GM23338 (cell line): ENCODE results near the gene FMN1. TPM values are rescaled to one million over a fixed set of nuclear protein-coding genes. Genes with fewer than 3 reads are reported as not detected.

Source experiments
- ATAC-seq: fragments of 200-7000 bp; cut with Tn5 transposase; 3 replicates; pipeline ENCODE4 v1.9.1; 2020
- DNase-seq: peaks from one replicate; pipeline ENCODE4 v3.0.0-alpha.2; 2015; ENCODE audit warnings: low spot score
- H2AFZ ChIP-seq: fragments of 200-600 bp; sonication (generic); 2 replicates; pipeline ENCODE4 v1.8.0; 2016; ENCODE audit warnings: antibody characterized with exemption, mild to moderate bottlenecking, moderate library complexity
- H3F3A ChIP-seq: fragments of 200-600 bp; sonication (generic); replicated peaks from 2 replicates; pipeline ENCODE4 v1.8.0; 2017; ENCODE audit warnings: antibody characterized with exemption, mixed run types, low read depth
- H3K27ac ChIP-seq: fragments of 200-600 bp; sonication (generic); 2 replicates; pipeline ENCODE4 v1.6.1; 2016; ENCODE audit warnings: low read depth
- H3K27me3 ChIP-seq: fragments of 200-600 bp; sonication (generic); 2 replicates; pipeline ENCODE4 v1.8.0; 2016; ENCODE audit warnings: mild to moderate bottlenecking, mixed run types, moderate library complexity; ENCODE audit not compliant: insufficient read depth
- H3K36me3 ChIP-seq: fragments of 200-600 bp; sonication (generic); 2 replicates; pipeline ENCODE4 v1.8.0; 2016; ENCODE audit warnings: mild to moderate bottlenecking; ENCODE audit not compliant: insufficient read depth
- H3K4me1 ChIP-seq: fragments of 200-600 bp; sonication (generic); 2 replicates; pipeline ENCODE4 v1.8.0; 2016; ENCODE audit warnings: mild to moderate bottlenecking, moderate library complexity; ENCODE audit not compliant: insufficient read depth
- H3K4me2 ChIP-seq: fragments of 200-600 bp; sonication (generic); 2 replicates; pipeline ENCODE4 v1.7.1; 2017; ENCODE audit warnings: mixed run types
- H3K4me3 ChIP-seq: fragments of 200-600 bp; sonication (generic); 2 replicates; pipeline ENCODE4 v1.6.1; 2016; ENCODE audit warnings: mixed run types
- H3K79me2 ChIP-seq: fragments of 200-600 bp; sonication (generic); replicated peaks from 2 replicates; pipeline ENCODE4 v1.8.0; 2017; ENCODE audit warnings: mild to moderate bottlenecking; ENCODE audit not compliant: insufficient read depth
- H3K9me2 ChIP-seq: fragments of 200-600 bp; sonication (generic); 2 replicates; pipeline ENCODE4 v1.8.0; 2017; ENCODE audit not compliant: insufficient read depth
- H4K20me1 ChIP-seq: fragments of 200-600 bp; sonication (generic); replicated peaks from 2 replicates; pipeline ENCODE4 v1.8.0; 2017; ENCODE audit warnings: mild to moderate bottlenecking; ENCODE audit not compliant: insufficient read depth
- H3K27ac Mint-ChIP-seq: 2 replicates; pipeline ENCODE4 v1.8.0; 2020; ENCODE audit warnings: inconsistent platforms, mild to moderate bottlenecking, moderate library complexity, mixed read lengths
- H3K27me3 Mint-ChIP-seq: 3 replicates; pipeline ENCODE4 v1.8.0; 2022; ENCODE audit warnings: low read depth, mild to moderate bottlenecking, moderate library complexity, mixed read lengths, inconsistent platforms; ENCODE audit not compliant: insufficient read depth, poor library complexity
- H3K36me3 Mint-ChIP-seq: 3 replicates; pipeline ENCODE4 v1.8.0; 2021; ENCODE audit warnings: low read depth, mild to moderate bottlenecking, inconsistent platforms, moderate library complexity, mixed read lengths
- H3K4me1 Mint-ChIP-seq: 3 replicates; pipeline ENCODE4 v1.8.0; 2020; ENCODE audit warnings: mild to moderate bottlenecking, inconsistent platforms, mixed read lengths
- H3K4me3 Mint-ChIP-seq: 3 replicates; pipeline ENCODE4 v1.8.0; 2021; ENCODE audit warnings: moderate library complexity, mild to moderate bottlenecking, inconsistent platforms, mixed read lengths
- H3K9me3 Mint-ChIP-seq: 3 replicates; pipeline ENCODE4 v1.8.0; 2020; ENCODE audit warnings: moderate library complexity, mild to moderate bottlenecking, inconsistent platforms, mixed read lengths
- CREB1 ChIP-seq: fragments of 250-450 bp; sonication (Bioruptor Pico); IDR thresholded peaks from 2 replicates; pipeline ENCODE4 v1.5.0; 2020; ENCODE audit warnings: low read depth, mild to moderate bottlenecking, moderate library complexity
- EZH2 ChIP-seq: fragments of 200-600 bp; sonication (generic); IDR thresholded peaks from one replicate; pipeline ENCODE4 v1.8.0; 2017; ENCODE audit warnings: antibody characterized with exemption, mild to moderate bottlenecking, low read depth; ENCODE audit not compliant: unreplicated experiment
- EZH2phosphoT487 ChIP-seq: fragments of 200-600 bp; sonication (generic); IDR thresholded peaks from one replicate; pipeline ENCODE4 v1.8.1; 2018; ENCODE audit warnings: antibody characterized with exemption; ENCODE audit not compliant: unreplicated experiment
- JUNB ChIP-seq: IDR thresholded peaks from one replicate; pipeline ENCODE4 v1.6.1; 2016; ENCODE audit warnings: antibody characterized with exemption; ENCODE audit not compliant: unreplicated experiment
- NANOG ChIP-seq: IDR thresholded peaks from 2 replicates; pipeline ENCODE4 v1.6.1; 2016; ENCODE audit warnings: antibody characterized with exemption, borderline replicate concordance
- POLR2AphosphoS5 ChIP-seq: IDR thresholded peaks from 2 replicates; pipeline ENCODE4 v1.6.1; 2016; ENCODE audit warnings: antibody characterized with exemption, low read depth
- STAT1 ChIP-seq: IDR thresholded peaks from one replicate; pipeline ENCODE4 v1.6.1; 2016; ENCODE audit warnings: antibody characterized with exemption; ENCODE audit not compliant: unreplicated experiment
- ZNF114 ChIP-seq: fragments of 250-450 bp; sonication (Bioruptor Pico); IDR thresholded peaks from 2 replicates; pipeline ENCODE4 v1.5.0; 2020; ENCODE audit warnings: mild to moderate bottlenecking, moderate library complexity
- ZNF331 ChIP-seq: fragments of 250-450 bp; sonication (Bioruptor Pico); IDR thresholded peaks from 2 replicates; pipeline ENCODE4 v1.5.0; 2020; ENCODE audit warnings: low read depth, mild to moderate bottlenecking, moderate library complexity
- polyA plus RNA-seq: library from polyadenylated mRNA; unstranded; fragments of >200 nt; fragmentation: Nextera tagmentation; extraction: Ambion mirVana; gene quantifications from 2 replicates; pipeline ENCODE4 v1.2.1, GENCODE V29; 2016
- total RNA-seq: library from RNA; depleted of rRNA; stranded (reverse); fragments of >200 nt; shearing (Covaris generic); gene quantifications from 2 replicates; pipeline ENCODE4 v1.2.3, GENCODE V29; 2014
- TF ChIP-seq, protein P1 (sequence below), 2 experiments: fragments of 200-600 bp in 1 of 2; sonication (generic) in 1 of 2; conservative IDR thresholded peaks; 2 replicates each; pipeline versions ENCODE4 v1.5.1 to v1.6.1; 2016 to 2017; ENCODE audit warnings: antibody characterized with exemption in 2 of 2, low read depth in 2 of 2, mild to moderate bottlenecking in 2 of 2, moderate library complexity in 1 of 2
- TF ChIP-seq, protein P2 (sequence below): IDR thresholded peaks from one replicate; pipeline ENCODE4 v1.6.1; 2018; ENCODE audit warnings: antibody characterized with exemption; ENCODE audit not compliant: unreplicated experiment
- TF ChIP-seq, protein P3 (sequence below): fragments of 250-450 bp; sonication (Bioruptor Pico); IDR thresholded peaks from 2 replicates; pipeline ENCODE4 v1.5.0; 2020; ENCODE audit warnings: mild to moderate bottlenecking, moderate library complexity
- TF ChIP-seq, protein P4 (sequence below): IDR thresholded peaks from 2 replicates; pipeline ENCODE4 v1.6.1; 2016; ENCODE audit warnings: antibody characterized with exemption

The FMN1 gene
- total and polyA plus RNA-seq, 2 experiments from 2014 or later, result 1.2 to 1.6 TPM

DNA sequence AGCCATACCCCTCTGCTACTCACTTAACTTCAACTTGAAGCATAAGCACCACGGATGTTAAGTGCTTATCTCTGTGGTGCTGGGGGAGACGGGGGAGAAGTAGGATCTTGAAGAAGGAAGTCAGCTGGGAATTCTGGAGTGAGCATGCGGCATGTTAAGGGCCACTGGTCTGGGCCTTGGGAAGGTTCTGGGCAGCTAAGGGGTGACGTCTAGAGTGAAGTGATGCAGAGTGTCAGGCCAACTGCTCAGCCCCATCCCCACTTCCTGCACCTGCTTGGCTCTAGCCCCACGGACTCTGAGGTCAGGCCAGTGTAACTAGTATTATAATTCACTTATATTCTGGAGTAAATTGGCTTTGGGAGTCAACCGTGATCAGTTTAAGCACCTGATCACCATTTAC is 228.6 kb downstream of the FMN1 start:
- Histone ChIP-seq H4K20me1 (no peaks in the 10 kb centered on the region), H3K4me1 (peaks cover 8% of the 10 kb centered on the region; the same call in 1 of the 2 replicates), H3K4me3 (no peak overlapping the region), H3K79me2 (no peaks in the 10 kb centered on the region), H3K9me2 (peaks cover 4% of the 10 kb centered on the region; the same call in 1 of the 2 replicates), H3F3A (no peaks in the 10 kb centered on the region), H3K4me2 (no peak overlapping the region), H3K27me3 (no peaks in the 10 kb centered on the region), H2AFZ (no peak overlapping the region), H3K27ac (no peak overlapping the region), H3K36me3 (no peaks in the 10 kb centered on the region)
- no peak overlapping the region for H3K4me3 Mint-ChIP-seq
- H3K27ac Mint-ChIP-seq, result no peak overlapping the region
- DNase-seq, result no peak
- H3K4me1 Mint-ChIP-seq, result peaks cover 10% of the 10 kb centered on the region; the same call in 2 of the 3 replicates
- TF ChIP-seq POLR2AphosphoS5 (no peak), ZNF114 (CRISPR knock-in tag) (no peak), EZH2 (no peak), STAT1 (no peak), ZNF331 (CRISPR knock-in tag) (no peak), JUNB (no peak), NANOG (no peak), CREB1 (no peak), EZH2phosphoT487 (no peak)
- TF ChIP-seq, protein P1, sequence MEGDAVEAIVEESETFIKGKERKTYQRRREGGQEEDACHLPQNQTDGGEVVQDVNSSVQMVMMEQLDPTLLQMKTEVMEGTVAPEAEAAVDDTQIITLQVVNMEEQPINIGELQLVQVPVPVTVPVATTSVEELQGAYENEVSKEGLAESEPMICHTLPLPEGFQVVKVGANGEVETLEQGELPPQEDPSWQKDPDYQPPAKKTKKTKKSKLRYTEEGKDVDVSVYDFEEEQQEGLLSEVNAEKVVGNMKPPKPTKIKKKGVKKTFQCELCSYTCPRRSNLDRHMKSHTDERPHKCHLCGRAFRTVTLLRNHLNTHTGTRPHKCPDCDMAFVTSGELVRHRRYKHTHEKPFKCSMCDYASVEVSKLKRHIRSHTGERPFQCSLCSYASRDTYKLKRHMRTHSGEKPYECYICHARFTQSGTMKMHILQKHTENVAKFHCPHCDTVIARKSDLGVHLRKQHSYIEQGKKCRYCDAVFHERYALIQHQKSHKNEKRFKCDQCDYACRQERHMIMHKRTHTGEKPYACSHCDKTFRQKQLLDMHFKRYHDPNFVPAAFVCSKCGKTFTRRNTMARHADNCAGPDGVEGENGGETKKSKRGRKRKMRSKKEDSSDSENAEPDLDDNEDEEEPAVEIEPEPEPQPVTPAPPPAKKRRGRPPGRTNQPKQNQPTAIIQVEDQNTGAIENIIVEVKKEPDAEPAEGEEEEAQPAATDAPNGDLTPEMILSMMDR (conservative IDR thresholded peaks at IDR 0.05; ENCODE audit: low read depth in 2 of 2), result no peak
- TF ChIP-seq, protein P2, sequence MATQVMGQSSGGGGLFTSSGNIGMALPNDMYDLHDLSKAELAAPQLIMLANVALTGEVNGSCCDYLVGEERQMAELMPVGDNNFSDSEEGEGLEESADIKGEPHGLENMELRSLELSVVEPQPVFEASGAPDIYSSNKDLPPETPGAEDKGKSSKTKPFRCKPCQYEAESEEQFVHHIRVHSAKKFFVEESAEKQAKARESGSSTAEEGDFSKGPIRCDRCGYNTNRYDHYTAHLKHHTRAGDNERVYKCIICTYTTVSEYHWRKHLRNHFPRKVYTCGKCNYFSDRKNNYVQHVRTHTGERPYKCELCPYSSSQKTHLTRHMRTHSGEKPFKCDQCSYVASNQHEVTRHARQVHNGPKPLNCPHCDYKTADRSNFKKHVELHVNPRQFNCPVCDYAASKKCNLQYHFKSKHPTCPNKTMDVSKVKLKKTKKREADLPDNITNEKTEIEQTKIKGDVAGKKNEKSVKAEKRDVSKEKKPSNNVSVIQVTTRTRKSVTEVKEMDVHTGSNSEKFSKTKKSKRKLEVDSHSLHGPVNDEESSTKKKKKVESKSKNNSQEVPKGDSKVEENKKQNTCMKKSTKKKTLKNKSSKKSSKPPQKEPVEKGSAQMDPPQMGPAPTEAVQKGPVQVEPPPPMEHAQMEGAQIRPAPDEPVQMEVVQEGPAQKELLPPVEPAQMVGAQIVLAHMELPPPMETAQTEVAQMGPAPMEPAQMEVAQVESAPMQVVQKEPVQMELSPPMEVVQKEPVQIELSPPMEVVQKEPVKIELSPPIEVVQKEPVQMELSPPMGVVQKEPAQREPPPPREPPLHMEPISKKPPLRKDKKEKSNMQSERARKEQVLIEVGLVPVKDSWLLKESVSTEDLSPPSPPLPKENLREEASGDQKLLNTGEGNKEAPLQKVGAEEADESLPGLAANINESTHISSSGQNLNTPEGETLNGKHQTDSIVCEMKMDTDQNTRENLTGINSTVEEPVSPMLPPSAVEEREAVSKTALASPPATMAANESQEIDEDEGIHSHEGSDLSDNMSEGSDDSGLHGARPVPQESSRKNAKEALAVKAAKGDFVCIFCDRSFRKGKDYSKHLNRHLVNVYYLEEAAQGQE, result no peak
- TF ChIP-seq, protein P3, sequence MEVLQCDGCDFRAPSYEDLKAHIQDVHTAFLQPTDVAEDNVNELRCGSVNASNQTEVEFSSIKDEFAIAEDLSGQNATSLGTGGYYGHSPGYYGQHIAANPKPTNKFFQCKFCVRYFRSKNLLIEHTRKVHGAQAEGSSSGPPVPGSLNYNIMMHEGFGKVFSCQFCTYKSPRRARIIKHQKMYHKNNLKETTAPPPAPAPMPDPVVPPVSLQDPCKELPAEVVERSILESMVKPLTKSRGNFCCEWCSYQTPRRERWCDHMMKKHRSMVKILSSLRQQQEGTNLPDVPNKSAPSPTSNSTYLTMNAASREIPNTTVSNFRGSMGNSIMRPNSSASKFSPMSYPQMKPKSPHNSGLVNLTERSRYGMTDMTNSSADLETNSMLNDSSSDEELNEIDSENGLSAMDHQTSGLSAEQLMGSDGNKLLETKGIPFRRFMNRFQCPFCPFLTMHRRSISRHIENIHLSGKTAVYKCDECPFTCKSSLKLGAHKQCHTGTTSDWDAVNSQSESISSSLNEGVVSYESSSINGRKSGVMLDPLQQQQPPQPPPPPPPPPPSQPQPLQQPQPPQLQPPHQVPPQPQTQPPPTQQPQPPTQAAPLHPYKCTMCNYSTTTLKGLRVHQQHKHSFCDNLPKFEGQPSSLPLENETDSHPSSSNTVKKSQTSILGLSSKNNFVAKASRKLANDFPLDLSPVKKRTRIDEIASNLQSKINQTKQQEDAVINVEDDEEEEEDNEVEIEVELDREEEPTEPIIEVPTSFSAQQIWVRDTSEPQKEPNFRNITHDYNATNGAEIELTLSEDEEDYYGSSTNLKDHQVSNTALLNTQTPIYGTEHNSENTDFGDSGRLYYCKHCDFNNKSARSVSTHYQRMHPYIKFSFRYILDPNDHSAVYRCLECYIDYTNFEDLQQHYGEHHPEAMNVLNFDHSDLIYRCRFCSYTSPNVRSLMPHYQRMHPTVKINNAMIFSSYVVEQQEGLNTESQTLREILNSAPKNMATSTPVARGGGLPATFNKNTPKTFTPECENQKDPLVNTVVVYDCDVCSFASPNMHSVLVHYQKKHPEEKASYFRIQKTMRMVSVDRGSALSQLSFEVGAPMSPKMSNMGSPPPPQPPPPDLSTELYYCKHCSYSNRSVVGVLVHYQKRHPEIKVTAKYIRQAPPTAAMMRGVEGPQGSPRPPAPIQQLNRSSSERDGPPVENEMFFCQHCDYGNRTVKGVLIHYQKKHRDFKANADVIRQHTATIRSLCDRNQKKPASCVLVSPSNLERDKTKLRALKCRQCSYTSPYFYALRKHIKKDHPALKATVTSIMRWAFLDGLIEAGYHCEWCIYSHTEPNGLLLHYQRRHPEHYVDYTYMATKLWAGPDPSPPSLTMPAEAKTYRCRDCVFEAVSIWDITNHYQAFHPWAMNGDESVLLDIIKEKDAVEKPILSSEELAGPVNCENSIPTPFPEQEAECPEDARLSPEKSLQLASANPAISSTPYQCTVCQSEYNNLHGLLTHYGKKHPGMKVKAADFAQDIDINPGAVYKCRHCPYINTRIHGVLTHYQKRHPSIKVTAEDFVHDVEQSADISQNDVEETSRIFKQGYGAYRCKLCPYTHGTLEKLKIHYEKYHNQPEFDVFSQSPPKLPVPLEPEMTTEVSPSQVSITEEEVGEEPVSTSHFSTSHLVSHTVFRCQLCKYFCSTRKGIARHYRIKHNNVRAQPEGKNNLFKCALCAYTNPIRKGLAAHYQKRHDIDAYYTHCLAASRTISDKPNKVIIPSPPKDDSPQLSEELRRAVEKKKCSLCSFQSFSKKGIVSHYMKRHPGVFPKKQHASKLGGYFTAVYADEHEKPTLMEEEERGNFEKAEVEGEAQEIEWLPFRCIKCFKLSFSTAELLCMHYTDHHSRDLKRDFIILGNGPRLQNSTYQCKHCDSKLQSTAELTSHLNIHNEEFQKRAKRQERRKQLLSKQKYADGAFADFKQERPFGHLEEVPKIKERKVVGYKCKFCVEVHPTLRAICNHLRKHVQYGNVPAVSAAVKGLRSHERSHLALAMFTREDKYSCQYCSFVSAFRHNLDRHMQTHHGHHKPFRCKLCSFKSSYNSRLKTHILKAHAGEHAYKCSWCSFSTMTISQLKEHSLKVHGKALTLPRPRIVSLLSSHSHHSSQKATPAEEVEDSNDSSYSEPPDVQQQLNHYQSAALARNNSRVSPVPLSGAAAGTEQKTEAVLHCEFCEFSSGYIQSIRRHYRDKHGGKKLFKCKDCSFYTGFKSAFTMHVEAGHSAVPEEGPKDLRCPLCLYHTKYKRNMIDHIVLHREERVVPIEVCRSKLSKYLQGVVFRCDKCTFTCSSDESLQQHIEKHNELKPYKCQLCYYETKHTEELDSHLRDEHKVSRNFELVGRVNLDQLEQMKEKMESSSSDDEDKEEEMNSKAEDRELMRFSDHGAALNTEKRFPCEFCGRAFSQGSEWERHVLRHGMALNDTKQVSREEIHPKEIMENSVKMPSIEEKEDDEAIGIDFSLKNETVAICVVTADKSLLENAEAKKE (CRISPR knock-in tag), result no peak
- TF ChIP-seq, protein P4, sequence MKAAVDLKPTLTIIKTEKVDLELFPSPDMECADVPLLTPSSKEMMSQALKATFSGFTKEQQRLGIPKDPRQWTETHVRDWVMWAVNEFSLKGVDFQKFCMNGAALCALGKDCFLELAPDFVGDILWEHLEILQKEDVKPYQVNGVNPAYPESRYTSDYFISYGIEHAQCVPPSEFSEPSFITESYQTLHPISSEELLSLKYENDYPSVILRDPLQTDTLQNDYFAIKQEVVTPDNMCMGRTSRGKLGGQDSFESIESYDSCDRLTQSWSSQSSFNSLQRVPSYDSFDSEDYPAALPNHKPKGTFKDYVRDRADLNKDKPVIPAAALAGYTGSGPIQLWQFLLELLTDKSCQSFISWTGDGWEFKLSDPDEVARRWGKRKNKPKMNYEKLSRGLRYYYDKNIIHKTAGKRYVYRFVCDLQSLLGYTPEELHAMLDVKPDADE, result no peak
- peaks cover 2% of the 10 kb centered on the region; the same call in 1 of the 3 replicates for H3K9me3 Mint-ChIP-seq
- no peaks in the 10 kb centered on the region for H3K36me3 Mint-ChIP-seq
- no peaks in the 10 kb centered on the region for H3K27me3 Mint-ChIP-seq
- ATAC-seq, result no peak
